ENCODE data around the gene TANGO2.

DNA sequence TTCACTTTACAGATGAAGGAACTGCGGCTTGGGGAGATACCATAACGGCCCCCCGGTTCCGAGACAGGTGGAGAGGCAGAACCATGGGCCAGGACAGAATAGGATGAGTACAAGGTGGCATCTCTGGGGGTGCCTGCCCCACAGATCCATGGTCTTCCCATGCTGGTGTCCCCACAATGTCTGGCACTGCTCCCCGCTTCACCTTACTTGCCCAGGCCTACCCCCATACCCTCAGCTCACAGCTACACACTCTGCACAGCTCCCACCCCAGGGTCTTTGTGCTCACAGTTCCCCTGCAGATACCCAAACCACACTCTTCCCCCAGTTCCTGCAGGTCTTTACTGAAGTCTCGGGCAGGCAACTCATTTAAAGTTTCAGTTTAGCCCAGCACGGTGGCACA, 47.7 kb downstream of the TANGO2 start:
- TF ChIP-seq CEBPB (tag; IDR thresholded peaks at IDR 0.05) (no peak), ID3 (CRISPR knock-in tag; IDR thresholded peaks at IDR 0.05) (no peak), ID3 (tag; IDR thresholded peaks at IDR 0.05) (no peak), IRF2 (CRISPR knock-in tag; IDR thresholded peaks at IDR 0.05) (no peak)
- TF ChIP-seq, protein P1, sequence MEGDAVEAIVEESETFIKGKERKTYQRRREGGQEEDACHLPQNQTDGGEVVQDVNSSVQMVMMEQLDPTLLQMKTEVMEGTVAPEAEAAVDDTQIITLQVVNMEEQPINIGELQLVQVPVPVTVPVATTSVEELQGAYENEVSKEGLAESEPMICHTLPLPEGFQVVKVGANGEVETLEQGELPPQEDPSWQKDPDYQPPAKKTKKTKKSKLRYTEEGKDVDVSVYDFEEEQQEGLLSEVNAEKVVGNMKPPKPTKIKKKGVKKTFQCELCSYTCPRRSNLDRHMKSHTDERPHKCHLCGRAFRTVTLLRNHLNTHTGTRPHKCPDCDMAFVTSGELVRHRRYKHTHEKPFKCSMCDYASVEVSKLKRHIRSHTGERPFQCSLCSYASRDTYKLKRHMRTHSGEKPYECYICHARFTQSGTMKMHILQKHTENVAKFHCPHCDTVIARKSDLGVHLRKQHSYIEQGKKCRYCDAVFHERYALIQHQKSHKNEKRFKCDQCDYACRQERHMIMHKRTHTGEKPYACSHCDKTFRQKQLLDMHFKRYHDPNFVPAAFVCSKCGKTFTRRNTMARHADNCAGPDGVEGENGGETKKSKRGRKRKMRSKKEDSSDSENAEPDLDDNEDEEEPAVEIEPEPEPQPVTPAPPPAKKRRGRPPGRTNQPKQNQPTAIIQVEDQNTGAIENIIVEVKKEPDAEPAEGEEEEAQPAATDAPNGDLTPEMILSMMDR (IDR thresholded peaks at IDR 0.05 in 2 of 3, conservative IDR thresholded peaks at IDR 0.05 in 1 of 3; ENCODE audit: insufficient read depth in 2 of 3, low read depth in 1 of 3, low read length in 3 of 3) = no peak
- TF ChIP-seq, protein P2, sequence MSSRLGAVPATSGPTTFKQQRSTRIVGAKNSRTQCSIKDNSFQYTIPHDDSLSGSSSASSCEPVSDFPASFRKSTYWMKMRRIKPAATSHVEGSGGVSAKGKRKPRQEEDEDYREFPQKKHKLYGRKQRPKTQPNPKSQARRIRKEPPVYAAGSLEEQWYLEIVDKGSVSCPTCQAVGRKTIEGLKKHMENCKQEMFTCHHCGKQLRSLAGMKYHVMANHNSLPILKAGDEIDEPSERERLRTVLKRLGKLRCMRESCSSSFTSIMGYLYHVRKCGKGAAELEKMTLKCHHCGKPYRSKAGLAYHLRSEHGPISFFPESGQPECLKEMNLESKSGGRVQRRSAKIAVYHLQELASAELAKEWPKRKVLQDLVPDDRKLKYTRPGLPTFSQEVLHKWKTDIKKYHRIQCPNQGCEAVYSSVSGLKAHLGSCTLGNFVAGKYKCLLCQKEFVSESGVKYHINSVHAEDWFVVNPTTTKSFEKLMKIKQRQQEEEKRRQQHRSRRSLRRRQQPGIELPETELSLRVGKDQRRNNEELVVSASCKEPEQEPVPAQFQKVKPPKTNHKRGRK (tag; IDR thresholded peaks at IDR 0.05) = no peak

Data from K562 (cell line).